ENCODE results near the gene RELN.
"Not testable (repeated sequence)": the region's sequence is repeated elsewhere in the genome, so short reads cannot be mapped to it uniquely, and the experiment has no call there.

RELN gene

GRCh38 chr7:103795107-103795506 is 194.4 kb downstream of the RELN start:
- in situ Hi-C loops (cut with HindIII; ENCODE audit: low sequenced_read_pairs) = no loop called here

GRCh38 chr7:103794424-103794823 is 195.0 kb downstream of the RELN start:
- in situ Hi-C loops (cut with HindIII; ENCODE audit: low sequenced_read_pairs) = no loop called here

GRCh38 chr7:103793614-103794013 is 195.8 kb downstream of the RELN start:
- in situ Hi-C loops (cut with HindIII; ENCODE audit: low sequenced_read_pairs) = no loop called here

DNA sequence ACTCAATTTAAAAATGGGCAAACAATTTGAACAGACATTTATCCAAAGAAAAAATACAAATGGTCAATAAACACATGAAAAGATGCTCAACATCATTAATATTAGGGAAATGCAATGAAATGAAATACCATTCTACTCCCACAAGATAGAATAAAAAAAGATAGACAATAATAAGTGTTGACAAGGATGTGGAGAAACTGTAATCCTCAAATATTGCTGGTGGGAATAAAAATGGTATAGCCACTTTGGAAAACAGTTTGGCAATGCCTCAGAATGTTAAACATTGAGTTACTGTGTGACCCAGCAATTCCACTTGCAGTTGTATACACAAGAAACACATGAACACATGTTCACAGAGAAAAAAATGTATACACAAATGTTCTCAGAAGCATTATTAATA is 197.6 kb downstream of the RELN start:
- in situ Hi-C loops (cut with HindIII; ENCODE audit: low sequenced_read_pairs) = no loop called here

DNA sequence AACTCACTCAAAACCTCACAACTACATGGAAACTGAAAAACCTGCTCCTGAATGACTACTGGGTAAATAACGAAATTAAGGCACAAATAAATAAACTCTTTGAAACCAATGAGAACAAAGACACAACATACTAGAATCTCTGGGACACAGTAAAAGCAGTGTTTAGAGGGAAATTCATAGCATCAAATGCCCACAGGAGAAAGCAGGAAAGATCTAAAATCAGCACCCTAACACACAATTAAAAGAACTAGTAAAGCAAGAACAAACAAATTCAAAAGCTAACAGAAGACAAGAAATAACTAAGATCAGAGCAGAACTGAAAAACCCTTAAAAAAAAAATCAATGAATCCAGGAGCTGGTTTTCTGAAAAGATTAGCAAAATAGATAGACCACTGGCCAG is 202.4 kb downstream of the RELN start:
- in situ Hi-C loops (cut with HindIII; ENCODE audit: low sequenced_read_pairs) = not testable (repeated sequence)

DNA sequence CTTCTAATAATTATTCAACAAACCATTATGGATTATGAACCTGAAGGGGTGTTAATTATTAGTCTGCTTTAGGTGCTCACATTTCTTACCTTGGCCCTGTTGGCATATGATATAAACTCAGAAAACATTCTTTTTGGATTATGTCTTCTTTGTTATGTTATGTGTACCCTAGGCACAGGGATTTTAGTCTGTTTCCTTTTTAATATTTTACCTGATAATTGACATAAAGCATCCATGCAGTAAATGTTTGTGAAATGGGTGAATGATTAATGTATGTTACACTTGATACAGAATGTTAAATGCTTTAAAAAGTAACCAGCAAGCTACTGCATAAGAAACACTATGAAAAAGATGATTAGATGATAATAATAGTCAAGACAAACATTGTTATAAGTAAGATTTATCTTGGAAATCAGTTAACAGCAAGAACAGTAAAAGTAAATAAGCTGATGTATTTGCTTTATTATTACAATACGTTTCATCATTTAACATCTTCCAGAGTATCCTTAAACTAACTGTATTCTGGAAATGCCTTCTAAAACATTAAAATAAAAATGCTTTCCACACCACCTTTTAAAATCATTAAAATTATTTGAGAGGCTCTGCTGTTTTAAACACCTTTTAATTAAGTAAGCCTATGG is 204.7 kb downstream of the RELN start:
- in situ Hi-C loops (cut with HindIII; ENCODE audit: low sequenced_read_pairs) = no loop called here

DNA sequence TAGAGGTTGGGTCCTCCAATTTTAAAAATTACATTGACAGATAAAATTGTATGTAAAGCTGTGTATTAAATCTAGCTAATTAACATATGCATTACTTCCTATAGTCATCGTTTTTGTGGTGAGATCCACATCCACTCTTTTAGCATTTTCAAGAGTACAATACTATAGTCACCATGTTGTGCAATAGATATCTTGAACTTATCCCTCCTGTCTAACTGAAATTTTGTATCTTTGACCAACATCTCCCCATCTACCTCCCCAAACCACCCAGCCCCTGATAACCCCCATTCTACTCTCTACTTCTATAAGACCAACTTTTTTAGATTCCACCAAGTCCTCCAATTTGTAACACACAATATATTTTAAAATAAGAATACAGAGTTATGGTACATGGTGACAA is 208.0 kb downstream of the RELN start:
- in situ Hi-C loops (cut with HindIII; ENCODE audit: low sequenced_read_pairs) = no loop called here

GRCh38 chr7:103780561-103780960 is 208.9 kb downstream of the RELN start:
- in situ Hi-C loops (cut with HindIII; ENCODE audit: low sequenced_read_pairs) = not testable (repeated sequence)

DNA sequence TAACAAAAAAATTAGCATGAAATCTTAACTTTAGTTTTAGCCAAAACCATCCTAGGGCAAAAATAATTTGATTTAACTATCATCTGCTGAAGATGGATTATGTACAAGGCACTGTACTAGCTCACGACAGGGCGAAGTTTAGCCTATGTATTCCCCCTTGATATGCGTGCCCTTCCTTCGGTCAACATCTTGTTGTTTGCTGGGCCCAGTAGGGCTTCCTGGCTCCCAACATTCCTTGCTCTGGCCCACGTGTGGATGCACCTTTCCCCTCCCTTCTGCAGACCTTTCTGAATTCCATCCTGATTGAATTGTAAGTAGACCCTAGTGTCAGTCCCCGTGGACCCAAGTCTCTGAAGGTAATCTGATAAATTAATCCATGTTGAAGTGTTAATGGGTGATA is 212.0 kb downstream of the RELN start:
- in situ Hi-C loops (cut with HindIII; ENCODE audit: low sequenced_read_pairs) = no loop called here

- in situ Hi-C loops (cut with HindIII; ENCODE audit: low sequenced_read_pairs) = no loop called here
Observed at GRCh38 chr7:103773726-103774125, 215.7 kb downstream of the RELN start.

GRCh38 chr7:103772171-103772773 is 217.2 kb downstream of the RELN start:
- in situ Hi-C loops (cut with HindIII; ENCODE audit: low sequenced_read_pairs) = no loop called here

GRCh38 chr7:103771294-103771693 is 218.2 kb downstream of the RELN start:
- in situ Hi-C loops (cut with HindIII; ENCODE audit: low sequenced_read_pairs) = no loop called here

GRCh38 chr7:103766660-103767059 is 222.8 kb downstream of the RELN start:
- in situ Hi-C loops (cut with HindIII; ENCODE audit: low sequenced_read_pairs) = no loop called here

GRCh38 chr7:103765901-103766300 is 223.6 kb downstream of the RELN start:
- in situ Hi-C loops (cut with HindIII; ENCODE audit: low sequenced_read_pairs) = no loop called here

GRCh38 chr7:103764901-103765300 is 224.6 kb downstream of the RELN start:
- in situ Hi-C loops (cut with HindIII; ENCODE audit: low sequenced_read_pairs) = no loop called here

- in situ Hi-C loops (cut with HindIII; ENCODE audit: low sequenced_read_pairs) = no loop called here
Observed at GRCh38 chr7:103762877-103763276, 226.6 kb downstream of the RELN start.

GRCh38 chr7:103762065-103762760 is 227.2 kb downstream of the RELN start:
- in situ Hi-C loops (cut with HindIII; ENCODE audit: low sequenced_read_pairs) = no loop called here

GRCh38 chr7:103752995-103753394 is 236.5 kb downstream of the RELN start:
- in situ Hi-C loops (cut with HindIII; ENCODE audit: low sequenced_read_pairs) = loop anchor here (10.0 kb wide), 1 partner anchor 198 kb away; no protein-coding TSS in a partner anchor

GRCh38 chr7:103751311-103751880 is 238.1 kb downstream of the RELN start:
- in situ Hi-C loops (cut with HindIII; ENCODE audit: low sequenced_read_pairs) = loop anchor here (10.0 kb wide), 1 partner anchor 197 kb away; no protein-coding TSS in a partner anchor

DNA sequence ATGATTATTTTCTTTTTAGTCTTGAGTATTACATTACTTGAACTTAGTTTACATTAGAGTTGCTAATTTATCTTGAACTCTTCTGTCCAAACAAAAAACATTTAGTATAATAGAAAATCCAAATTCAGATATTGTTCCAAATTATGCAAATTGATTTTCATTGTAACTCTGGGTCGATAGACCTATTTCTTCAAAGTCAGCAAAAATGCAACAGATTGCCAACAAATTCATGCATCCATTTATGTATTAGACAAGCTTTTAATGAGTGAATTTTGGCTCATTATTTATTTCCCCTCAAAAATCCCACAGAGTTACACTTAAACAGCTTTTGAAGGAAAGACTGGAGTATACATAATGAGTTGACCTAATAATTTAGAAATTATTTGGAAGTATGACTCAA is 240.8 kb downstream of the RELN start:
- in situ Hi-C loops (cut with HindIII; ENCODE audit: low sequenced_read_pairs) = no loop called here

- in situ Hi-C loops (cut with HindIII; ENCODE audit: low sequenced_read_pairs) = no loop called here
Observed at GRCh38 chr7:103735377-103735776, 254.1 kb downstream of the RELN start.

GRCh38 chr7:103731169-103731568 is 258.3 kb downstream of the RELN start:
- in situ Hi-C loops (cut with HindIII; ENCODE audit: low sequenced_read_pairs) = no loop called here
